Raji (cell line): ENCODE measurements around the gene SORBS1.

ENCODE experiments used
- POLR2A ChIP-seq: IDR thresholded peaks from 2 replicates; pipeline ENCODE4 v1.6.1; 2011; ENCODE audit warnings: low read depth, low read length, control low read depth; ENCODE audit not compliant: insufficient read depth

Gene SORBS1

DNA sequence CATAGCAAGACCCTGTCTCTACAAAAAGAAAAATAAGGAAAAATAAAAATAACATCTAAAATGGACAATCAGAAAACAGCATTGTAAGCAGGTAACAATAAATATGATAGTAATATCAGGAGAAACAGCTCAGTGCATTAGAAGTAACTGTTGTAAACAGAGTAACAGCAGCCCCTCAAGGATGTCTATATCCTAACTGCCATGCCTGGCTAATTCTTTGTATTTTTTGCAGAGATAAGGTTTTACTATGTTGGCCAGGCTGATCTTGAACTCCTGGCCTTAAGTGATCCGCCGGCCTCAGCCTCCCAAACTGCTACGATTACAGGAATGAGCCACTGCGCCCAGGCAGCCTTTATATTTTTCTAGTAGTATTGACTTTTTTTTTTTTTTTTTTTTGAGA is 7.5 kb downstream of the SORBS1 start:
- no peak for TF ChIP-seq POLR2A

DNA sequence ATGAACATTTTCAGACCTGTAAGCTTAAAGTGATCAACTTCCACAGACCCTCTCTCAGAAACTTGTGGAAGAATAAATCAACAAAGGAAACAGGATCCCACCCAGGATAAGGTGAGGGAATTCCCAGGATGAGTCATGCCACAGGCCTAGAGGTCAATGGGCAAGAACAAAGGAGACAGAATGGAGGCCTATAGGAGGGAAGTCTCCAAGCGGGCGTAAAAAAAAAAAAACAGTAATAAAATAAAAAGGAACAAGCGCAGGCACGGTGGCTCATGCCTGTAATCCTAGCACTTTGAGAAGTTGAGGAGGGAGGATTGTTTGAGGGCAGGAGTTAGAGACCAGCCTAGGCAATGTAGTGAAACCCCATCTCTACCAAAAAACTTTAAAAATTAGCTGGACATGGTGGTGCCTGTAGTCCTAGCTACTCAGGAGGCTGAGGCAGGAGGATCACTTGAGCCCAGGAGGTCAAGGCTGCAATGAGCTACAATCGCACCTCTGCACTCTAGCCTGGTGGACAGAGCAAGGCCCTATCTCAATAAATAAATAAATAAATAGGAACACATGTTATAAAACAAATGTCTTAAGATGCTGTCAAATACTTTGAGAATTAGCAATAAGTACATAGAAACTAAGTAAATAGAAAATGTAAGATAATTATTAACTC is 8.4 kb downstream of the SORBS1 start:
- no peak for TF ChIP-seq POLR2A

DNA sequence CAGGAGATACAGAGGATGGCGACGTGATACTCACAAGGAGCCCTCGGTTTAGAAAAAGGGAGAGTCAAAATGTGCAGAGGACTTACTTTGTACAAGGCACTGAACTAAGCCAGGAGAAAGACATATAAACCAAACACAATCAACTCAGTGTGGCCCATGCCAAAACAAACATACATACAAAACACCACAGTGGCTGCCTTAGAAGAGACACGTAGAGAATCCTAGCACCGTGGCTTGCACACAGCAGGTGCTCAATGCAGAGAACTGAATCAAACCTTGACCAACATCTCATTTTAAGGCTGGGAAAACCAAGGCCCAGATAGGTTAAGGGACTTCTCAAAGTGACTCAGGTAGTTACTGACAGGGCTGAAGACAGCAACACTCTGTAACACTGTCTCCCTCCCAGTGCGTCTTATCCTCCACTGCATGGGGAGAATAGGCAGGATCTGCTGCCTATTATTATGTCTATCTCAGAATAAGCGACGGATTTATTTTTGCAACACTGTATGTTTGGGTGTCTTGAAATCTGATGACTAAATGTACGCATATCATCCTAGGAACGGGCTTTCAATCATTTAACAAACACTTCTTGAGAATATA is 11.0 kb downstream of the SORBS1 start:
- TF ChIP-seq POLR2A: no peak

DNA sequence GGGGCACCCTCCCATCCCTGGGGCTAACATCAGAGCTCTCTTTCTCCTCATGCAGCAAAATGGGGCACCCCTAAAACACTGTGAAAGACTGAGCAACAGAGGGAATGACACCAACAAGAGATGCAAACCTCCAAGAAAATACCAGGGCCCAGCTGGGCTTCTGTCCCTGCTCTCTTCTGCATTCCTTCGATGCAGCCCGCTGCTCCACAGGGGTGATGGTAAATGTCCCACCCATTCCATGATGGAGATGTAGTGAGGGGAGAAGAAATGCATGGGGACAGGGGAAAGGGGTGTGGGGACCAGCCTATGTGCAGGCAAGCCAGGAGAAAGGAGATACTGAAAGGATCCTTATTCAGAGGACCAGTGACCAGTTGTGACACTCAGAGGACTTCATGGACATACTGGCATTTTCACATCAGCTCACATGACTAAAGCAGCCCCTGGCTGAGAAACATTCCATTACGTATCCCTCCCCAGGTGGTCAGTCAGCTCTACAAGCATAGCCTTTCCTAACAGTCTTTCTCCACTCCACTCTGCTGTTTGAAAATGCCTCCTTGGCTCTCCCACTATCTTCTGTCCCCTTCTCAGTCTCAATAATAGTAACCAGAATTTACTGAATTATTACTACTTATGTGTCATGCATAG is 13.3 kb downstream of the SORBS1 start:
- TF ChIP-seq POLR2A: no peak

DNA sequence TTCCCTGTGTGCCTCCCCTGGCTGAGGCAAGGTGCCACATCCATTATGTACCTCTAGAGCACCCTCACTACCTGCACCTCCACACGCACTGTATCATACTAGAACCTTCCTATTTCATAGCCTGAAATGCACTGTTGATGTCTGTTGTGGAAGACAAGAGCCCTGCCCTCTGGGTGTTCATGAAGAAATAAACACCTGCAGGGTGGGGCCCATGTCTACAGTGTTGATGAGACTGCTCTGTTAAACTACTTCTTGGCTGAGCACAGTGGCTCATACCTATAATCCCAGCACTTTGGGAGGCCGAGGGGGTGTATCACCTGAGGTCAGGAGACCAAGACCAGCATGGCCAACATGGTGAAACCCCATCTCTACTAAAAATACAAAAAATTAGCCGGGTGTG is 14.0 kb downstream of the SORBS1 start:
- TF ChIP-seq POLR2A: no peak

DNA sequence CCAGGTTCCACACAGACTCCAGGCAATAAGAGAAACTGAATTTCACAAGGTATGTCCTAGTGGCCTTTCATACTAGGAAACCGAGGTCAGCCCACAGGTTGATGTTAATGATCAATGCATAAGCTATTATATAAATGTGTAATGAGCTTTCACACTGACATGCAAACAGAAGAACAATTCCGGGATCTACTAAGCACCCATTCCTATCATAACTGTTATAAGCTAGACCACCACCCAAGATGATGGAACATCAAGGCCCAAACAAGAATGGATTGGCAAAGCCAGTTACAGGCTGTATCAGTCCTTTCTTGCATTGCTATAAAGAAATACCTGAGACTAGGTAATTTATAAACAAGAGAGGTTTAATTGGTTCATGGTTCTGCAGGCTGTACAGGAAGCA is 15.2 kb downstream of the SORBS1 start:
- TF ChIP-seq POLR2A: no peak

DNA sequence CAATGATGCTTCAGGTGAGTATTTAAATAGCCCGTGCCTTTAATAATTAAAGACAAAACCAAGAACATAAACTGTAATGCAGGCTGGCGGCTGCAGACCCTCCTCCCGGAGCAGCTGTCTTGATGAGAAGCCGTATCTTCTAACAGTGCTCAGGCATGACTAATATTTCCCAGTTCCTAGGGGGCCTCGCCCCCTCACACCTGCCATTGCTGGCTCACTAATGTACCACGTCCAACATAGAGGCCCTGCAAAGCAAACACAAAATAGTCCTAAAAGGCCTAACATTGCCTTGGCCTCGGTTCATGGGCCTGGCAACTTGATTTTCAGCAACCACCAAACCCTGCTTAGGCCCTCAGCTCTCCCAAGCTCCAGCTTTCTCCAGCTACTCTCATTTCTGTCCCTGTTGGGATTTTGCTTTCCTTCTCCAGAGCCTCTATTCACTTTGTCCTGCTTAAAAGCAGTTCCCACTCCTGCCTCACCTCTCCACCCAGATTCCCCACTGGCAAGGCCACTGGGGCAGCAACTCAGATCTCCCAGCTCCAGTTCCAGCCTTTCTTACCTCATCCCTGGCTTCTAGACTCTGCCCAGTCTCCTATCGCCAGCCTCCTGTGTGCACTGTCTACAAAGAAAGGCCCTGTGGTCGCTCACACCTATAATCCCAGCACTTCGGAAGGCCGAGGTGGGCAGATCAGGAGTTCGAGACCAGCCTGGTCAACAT is 16.2 kb downstream of the SORBS1 start:
- TF ChIP-seq POLR2A: no peak

DNA sequence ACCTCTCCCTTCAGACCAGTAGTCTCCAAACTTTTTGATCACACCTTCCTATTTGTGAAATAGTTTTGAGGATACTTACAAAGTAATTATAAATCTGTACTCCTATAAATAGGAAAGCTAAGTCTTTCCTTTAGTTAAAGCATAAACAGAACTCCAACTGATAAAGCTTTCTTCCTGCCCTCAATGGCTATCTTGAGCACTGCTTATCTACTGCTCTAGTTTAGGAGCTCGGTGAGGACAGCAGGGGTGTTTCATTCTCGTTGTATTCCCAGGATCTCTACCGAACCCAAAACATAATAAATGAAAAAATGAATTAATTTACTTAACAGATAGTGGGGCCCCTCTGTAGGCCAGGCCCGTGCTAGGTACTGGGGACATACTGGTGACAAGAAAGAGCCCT is 17.7 kb downstream of the SORBS1 start:
- TF ChIP-seq POLR2A: no peak

DNA sequence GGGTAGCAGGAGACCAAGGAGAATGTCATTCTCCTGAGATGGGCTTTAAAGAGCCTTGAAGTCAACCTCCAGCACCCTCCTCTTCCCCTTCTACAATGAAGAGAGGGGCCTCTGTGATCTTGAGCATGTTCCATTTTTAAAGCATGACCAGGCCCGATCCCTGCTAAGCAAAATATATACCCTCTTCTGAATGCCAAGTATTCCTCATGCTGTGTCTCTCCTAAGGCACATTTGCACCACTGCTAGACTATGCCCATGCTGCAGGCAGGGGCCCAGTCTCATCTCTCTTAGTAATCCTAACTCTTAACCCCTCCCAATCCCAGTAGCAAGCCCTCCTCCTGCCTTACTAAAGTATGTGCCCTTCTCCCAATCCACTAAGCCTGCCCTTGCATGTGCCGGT is 18.4 kb downstream of the SORBS1 start:
- no peak for TF ChIP-seq POLR2A

DNA sequence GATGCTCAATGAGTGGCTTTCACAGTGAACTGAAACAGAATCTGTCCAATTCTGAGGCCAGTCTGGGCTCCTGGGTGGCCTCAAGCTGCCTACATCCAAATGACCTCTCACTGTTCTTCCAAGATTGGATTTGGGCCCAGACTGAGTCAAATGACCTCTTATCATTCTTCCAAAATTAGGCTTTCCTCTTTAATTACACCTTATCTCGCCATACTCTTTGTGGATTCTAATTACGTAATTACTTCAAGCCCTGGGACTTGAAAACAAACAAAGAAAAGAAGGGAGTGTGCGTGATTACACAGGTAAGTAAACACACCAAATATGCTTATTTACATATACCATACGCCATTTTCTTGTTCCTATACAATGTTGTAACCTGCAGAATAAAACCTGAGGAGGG is 18.8 kb downstream of the SORBS1 start:
- TF ChIP-seq POLR2A: no peak

DNA sequence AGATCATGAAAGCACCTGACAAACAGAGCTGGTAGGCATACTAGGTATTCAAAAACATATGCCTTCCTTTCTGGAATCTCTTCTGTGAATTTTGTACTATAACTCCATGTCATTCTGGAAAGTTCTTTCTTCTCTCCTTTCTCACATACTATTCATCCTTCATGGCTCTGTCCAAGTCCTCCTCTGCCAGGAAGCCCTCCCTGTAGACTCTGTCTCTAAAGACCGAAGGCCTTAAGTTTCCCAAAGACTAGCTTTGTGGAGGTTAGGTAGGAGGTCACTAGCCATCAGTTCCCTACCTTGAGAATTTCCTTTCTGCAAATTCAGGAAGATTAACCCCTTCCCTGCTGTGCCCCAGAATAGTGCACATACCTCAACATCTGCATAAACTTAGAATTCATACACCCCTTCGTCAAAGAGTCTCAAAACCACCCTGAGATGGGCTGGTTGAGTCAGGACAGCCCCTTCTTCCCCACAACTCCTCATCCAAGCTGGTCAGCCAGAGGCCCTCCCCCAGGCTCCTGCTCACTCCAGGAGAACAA is 20.6 kb downstream of the SORBS1 start:
- no peak for TF ChIP-seq POLR2A

DNA sequence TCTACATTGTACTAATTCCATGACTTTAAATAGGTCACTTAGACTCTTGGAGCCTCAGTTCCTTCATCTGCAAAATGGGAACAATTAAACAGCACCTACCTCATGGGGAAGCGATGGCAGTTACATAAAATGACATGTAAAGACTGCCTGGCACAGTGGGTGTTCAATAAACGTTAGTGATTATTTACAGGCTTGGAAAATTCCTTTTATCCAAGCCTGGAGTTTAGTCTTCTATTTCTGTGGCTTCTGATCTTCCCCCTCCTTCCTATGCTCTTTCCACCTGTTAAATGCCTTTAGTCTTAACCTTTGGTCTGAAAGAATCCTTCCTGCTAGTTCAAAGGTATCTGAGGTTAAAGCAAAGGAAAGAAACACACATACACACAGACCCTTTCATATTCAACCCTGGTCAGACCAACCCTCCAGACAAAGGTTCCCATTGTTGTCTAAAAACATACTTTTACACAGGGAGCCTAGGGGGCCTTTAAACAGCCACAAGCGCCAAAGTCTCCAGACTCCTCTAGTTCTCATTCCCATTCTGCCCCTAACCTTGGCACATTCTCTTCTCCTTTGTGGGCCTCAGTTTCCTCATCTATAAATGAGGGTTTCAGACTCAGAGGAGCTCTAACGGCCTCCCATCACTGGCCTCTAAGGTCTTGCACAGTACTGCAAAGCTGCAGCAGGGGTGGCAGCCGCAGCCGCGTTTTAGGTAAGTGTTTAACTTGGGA is 21.4 kb downstream of the SORBS1 start:
- no peak for TF ChIP-seq POLR2A

DNA sequence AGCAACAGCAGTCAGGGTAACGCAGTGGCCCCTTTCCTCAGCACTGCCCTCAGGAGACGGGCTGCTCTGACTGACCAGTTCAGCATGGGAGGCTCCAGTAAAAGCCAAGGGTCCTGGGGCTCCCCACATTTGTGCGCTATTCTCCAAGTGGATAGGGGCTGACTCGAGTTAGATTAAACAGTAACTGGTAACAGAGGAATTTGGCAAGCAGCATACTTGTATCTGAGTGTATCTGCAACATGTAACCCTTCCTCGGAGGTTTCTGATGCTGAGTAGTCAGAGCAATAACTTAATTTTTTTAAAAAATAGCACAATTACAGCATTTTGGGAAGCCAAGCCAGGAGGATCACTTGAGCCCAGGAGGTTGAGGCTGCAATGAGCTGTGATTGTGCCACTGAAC is 22.8 kb downstream of the SORBS1 start:
- no peak for TF ChIP-seq POLR2A

DNA sequence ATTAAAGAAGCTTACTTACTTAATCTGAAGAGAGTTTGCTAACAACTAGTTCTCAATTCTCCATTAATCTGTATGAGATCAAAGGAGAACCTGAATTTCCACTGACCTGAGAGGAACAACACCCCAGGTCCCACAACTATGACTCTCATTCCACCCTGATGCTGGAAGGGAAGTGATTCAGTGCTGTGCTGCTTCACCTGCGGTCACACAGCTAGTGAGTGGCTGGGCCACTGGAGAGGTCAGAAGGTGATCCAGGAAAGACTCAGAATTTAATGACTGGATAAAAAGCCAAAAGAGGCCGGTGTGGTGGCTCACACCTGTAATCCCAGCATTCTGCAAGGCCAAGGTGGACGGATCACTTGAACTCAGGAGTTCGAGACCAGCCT is 23.6 kb downstream of the SORBS1 start:
- TF ChIP-seq POLR2A: no peak
